Activated CD4-positive, alpha-beta T cell treated with anti-CD3 and anti-CD28 coated beads for 1 hour (primary cell): ENCODE measurements around the gene ASH1L.
"Not testable (repeated sequence)": the region's sequence is repeated elsewhere in the genome, so short reads cannot be mapped to it uniquely, and the experiment has no call there.

Experiments
- DNase-seq: peaks from one replicate; pipeline ENCODE4 v3.0.0-alpha.2; 2020

ASH1L gene

GRCh38 chr1:155562581-155563376, at the start of gene ASH1L:
ASH1L (minus strand) TSS chr1:155562803; CDS start chr1:155521519, 41,284 bp downstream.
- DNase-seq: peak; percentile 89

- not testable (repeated sequence) for DNase-seq
Observed at GRCh38 chr1:155610257-155610647, 47.6 kb upstream of the ASH1L start.

DNA sequence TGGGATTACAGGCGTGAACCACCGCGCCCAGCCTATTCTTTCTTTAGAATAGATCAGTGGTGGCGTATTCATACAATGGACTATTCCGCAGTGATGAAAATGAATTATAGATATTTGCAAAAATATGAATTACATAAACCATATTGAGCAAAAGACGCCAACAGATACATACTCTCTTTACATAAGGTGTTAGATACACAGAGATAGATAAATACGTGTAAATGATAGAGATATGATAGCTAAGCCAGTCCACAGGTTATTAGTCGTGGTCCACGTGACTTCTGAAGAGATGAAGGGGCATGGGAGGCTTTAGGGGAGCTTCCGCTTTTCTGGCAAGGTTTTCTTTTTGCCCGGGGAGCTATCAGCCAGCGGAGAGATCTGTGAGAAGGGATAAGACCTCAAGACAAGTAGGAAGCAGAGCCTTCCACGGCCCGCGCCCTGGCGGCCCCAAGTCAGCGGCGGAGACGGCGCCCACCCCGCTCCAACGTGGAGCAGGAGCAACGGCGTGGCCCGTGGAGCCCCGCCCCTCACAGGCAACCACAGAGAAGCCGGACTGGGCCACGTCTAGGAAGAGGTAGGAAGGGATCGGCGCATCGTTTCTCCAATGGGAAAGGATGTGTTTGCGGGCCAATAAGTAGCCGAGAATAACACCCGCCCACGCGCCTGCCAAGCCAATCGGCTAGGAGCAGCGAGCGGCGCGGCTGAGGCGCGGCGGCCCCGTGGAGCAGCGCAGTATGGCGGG, 47.1 kb upstream of the ASH1L start, which contains the start of gene MSTO1:
TSS of gene MSTO1 (plus strand) at position 704 of the 742 bp plus-strand sequence. CDS start at position 735, 31 bp downstream.
- peak; percentile 89 for DNase-seq

GRCh38 chr1:155608888-155609225, 46.3 kb upstream of the ASH1L start:
- no peak for DNase-seq

- DNase-seq: no peak
Observed at GRCh38 chr1:155607708-155608107, 45.1 kb upstream of the ASH1L start.

GRCh38 chr1:155599828-155600572, 37.4 kb upstream of the ASH1L start:
- DNase-seq: not testable (repeated sequence)

- no peak for DNase-seq
Observed at GRCh38 chr1:155598842-155599331, 36.3 kb upstream of the ASH1L start.

DNA sequence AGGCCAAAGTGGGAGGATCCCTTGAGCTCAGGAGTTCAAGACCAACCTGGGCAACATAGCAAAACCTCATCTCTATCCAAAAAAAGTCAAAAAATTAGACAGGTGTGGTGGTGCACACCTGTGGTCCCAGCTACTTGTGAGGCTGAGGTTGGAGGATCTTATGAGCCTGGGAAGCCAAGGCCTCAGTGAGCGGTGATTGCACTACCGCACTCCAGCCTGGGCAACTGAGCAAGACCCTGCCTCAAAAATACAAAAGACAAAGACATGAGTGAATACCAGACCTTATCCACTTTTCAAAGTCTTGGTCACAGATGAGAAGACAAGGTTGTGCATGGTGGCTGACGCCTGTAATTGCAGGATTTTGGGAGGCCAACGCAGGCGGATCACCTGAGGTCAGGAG, 34.3 kb upstream of the ASH1L start:
- DNase-seq: no peak

DNA sequence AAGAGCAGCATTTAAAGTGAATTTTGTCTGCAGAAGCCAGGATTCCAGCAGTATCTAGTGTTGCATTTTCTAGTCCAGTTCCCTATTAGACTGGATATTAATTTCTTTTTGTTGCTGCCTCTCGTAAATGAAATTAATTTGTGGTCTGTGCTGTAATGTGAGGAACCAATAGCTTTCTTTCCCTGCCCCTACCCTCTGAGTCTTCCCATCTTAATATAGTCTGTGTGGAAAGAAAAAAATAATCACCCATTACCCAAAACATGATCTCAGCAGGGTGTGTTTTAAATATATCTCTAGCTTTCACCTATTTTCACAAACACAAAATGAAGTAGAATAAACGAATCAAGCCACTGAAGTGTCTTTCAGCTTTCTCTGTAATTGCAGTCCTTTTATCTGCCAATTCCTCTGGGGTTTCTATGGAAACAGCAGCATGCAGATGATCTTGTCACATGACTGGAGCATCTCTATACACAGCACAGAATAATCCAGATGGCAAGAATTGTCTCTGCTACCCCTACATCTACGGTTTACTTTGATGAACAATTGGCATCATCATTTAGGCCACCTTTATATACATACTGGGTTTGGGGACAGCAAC, 33.4 kb upstream of the ASH1L start:
- not testable (repeated sequence) for DNase-seq

- no peak for DNase-seq
Observed at GRCh38 chr1:155591770-155592169, 29.2 kb upstream of the ASH1L start.

GRCh38 chr1:155590516-155591247, 28.1 kb upstream of the ASH1L start:
- not testable (repeated sequence) for DNase-seq

- DNase-seq: not testable (repeated sequence)
Observed at GRCh38 chr1:155589282-155589681, 26.7 kb upstream of the ASH1L start.

GRCh38 chr1:155583846-155584245, 21.2 kb upstream of the ASH1L start:
- DNase-seq: not testable (repeated sequence)

DNA sequence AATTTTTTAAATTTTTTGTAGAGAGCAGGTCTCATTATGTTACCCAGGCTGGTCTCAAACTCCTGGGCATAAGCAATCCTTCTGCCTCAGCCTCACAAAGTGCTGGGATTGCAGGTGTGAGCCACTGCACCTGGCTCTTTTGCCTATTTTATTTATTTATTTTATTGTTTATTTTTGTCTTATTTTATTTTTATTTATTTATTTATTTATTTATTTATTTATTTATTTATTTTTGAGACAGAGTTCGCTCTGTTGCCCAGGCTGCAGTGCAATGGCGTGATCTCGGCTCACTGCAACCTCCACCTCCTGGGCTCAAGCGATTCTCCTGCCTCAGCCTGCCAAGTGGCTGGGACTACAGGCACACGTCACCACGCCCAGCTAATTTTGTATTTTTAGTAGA, 13.0 kb upstream of the ASH1L start:
- not testable (repeated sequence) for DNase-seq

DNA sequence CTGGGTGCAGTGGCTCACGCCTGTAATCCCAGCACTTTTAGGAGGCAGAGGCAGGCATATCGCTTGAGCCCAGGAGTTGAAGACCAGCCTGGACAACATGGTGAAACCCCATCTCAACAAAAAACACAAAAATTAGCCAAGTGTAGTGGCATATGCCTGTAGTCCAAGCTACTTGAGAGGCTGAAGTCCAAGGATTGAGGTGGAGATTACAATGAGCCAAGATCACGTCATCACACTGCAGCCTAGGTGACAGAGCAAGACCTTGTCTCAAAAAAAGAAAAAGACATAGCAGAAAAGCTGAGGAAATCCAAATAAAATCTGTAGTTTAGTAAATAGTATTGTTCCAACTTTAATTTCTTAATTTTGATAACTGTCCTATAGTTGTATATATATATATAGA, 11.5 kb upstream of the ASH1L start:
- no peak for DNase-seq

- DNase-seq: no peak
Observed at GRCh38 chr1:155570593-155570990, 8.0 kb upstream of the ASH1L start.

- no peak for DNase-seq
Observed at GRCh38 chr1:155569988-155570592, 7.5 kb upstream of the ASH1L start.

- DNase-seq: not testable (repeated sequence)
Observed at GRCh38 chr1:155563377-155564022, 897 bp upstream of the ASH1L start.

DNA sequence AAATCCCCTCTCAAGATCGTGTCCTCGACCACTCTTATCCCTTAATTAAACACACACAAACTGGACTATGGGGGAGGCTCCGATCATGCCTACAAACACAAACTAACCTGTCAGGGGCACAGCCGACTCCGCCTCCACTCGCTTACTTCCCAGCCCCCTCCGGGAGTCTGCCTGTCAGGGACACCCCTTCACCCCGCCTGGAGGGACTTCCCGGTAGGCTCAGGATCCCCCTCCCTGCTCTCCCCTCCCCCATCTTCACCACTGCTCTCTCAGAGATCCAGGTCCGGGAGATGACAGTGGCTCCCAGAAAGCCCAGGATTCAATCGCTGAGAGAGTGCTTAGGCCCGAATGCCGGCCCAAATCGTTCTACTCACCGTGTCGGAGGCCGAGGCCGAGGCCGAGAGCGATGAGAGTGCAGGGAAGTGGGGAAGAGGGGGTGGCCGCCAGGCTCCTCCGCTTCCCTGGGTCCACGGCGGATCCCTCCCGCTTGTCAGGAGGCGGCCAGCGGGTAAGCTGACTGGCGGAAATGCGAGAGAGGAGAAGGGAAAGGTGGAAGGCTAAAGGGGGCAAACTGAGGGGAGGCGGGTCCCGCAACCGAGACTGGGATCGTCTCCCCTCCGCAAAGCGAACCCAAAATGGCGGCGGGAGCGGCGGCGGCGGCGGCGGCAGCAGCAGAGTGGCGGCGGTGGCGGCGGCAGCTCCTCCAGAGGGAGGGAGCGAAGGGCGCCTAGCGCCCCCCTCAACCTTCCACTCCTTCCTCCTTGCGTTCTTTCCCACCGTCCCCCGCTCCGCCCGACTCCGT, 623 bp downstream of the ASH1L start:
- DNase-seq: peak; percentile 45

- DNase-seq: no peak
Observed at GRCh38 chr1:155555915-155556314, 6.7 kb downstream of the ASH1L start.
